ENCODE data around the gene FRMD4A.
"Not testable (repeated sequence)": the region's sequence is repeated elsewhere in the genome, so short reads cannot be mapped to it uniquely, and the experiment has no call there.

FRMD4A gene

GRCh38 chr10:13844651-13845050 is 486.1 kb downstream of the FRMD4A start:
- no peak for DNase-seq (ENCODE audit: low spot score)

- DNase-seq (ENCODE audit: low spot score), result no peak
These were observed 488.6 kb downstream of the FRMD4A start for GRCh38 chr10:13842117-13842516.

GRCh38 chr10:13840036-13840435 is 490.7 kb downstream of the FRMD4A start:
- DNase-seq (ENCODE audit: low spot score), result no peak

- DNase-seq (ENCODE audit: low spot score), result no peak
These were observed 491.2 kb downstream of the FRMD4A start for GRCh38 chr10:13839430-13839990.

GRCh38 chr10:13839030-13839429 is 491.7 kb downstream of the FRMD4A start:
- DNase-seq (ENCODE audit: low spot score), result no peak

- DNase-seq (ENCODE audit: low spot score), result no peak
These were observed 492.8 kb downstream of the FRMD4A start for GRCh38 chr10:13837966-13838365.

GRCh38 chr10:13834581-13835286 is 496.0 kb downstream of the FRMD4A start:
- no peak for DNase-seq (ENCODE audit: low spot score)

- DNase-seq (ENCODE audit: low spot score), result no peak
These were observed 499.0 kb downstream of the FRMD4A start for GRCh38 chr10:13831711-13832141.

- no peak for DNase-seq (ENCODE audit: low spot score)
These were observed 500.3 kb downstream of the FRMD4A start for GRCh38 chr10:13830385-13830784.

- no peak for DNase-seq (ENCODE audit: low spot score)
These were observed 500.9 kb downstream of the FRMD4A start for GRCh38 chr10:13829790-13830189.

- not testable (repeated sequence) for DNase-seq (ENCODE audit: low spot score)
These were observed 502.4 kb downstream of the FRMD4A start for GRCh38 chr10:13828284-13828683.

GRCh38 chr10:13827076-13827797 is 503.5 kb downstream of the FRMD4A start:
- no peak for DNase-seq (ENCODE audit: low spot score)

- DNase-seq (ENCODE audit: low spot score), result no peak
These were observed 506.9 kb downstream of the FRMD4A start for GRCh38 chr10:13823709-13824405.

- DNase-seq (ENCODE audit: low spot score), result no peak
These were observed 507.5 kb downstream of the FRMD4A start for GRCh38 chr10:13823096-13823708.

GRCh38 chr10:13822490-13822889 is 508.2 kb downstream of the FRMD4A start:
- DNase-seq (ENCODE audit: low spot score), result no peak

- DNase-seq (ENCODE audit: low spot score), result no peak
These were observed 509.8 kb downstream of the FRMD4A start for GRCh38 chr10:13820964-13821337.

GRCh38 chr10:13820119-13820963 is 510.4 kb downstream of the FRMD4A start:
- peak; percentile 9 for DNase-seq (ENCODE audit: low spot score)

GRCh38 chr10:13816195-13816925 is 514.4 kb downstream of the FRMD4A start:
- DNase-seq (ENCODE audit: low spot score), result no peak

- DNase-seq (ENCODE audit: low spot score), result no peak
These were observed 515.0 kb downstream of the FRMD4A start for GRCh38 chr10:13815756-13816155.

GRCh38 chr10:13813550-13813949 is 517.2 kb downstream of the FRMD4A start:
- no peak for DNase-seq (ENCODE audit: low spot score)

- DNase-seq (ENCODE audit: low spot score), result no peak
These were observed 517.9 kb downstream of the FRMD4A start for GRCh38 chr10:13812804-13813203.
